Mucosa of descending colon (tissue), 3 donors: ENCODE data around the gene ODAD4. TPM values are rescaled to one million over a fixed set of nuclear protein-coding genes. Genes with fewer than 3 reads are reported as not detected.

Source experiments
- ATAC-seq: fragments of 200-7000 bp; cut with Tn5 transposase; one replicate; pipeline ENCODE4 v1.9.1; 2020; ENCODE audit warnings: mild to moderate bottlenecking, moderate library complexity
- DNase-seq, 3 donors: peaks; one replicate each; pipeline ENCODE4 v3.0.0-alpha.2; 2020
- H3K36me3 ChIP-seq: fragments of 200-600 bp; one replicate; pipeline ENCODE4 v1.8.0; 2021; ENCODE audit warnings: low read depth, mild to moderate bottlenecking
- H3K4me1 ChIP-seq: fragments of 200-600 bp; one replicate; pipeline ENCODE4 v1.8.0; 2021; ENCODE audit warnings: low read depth, mild to moderate bottlenecking
- H3K4me3 ChIP-seq: fragments of 200-600 bp; one replicate; pipeline ENCODE4 v1.8.0; 2021; ENCODE audit warnings: mild to moderate bottlenecking
- H3K9me3 ChIP-seq: fragments of 200-600 bp; one replicate; pipeline ENCODE4 v1.8.0; 2021; ENCODE audit warnings: mild to moderate bottlenecking
- intact Hi-C, 2 donors: fragments of 100-400 bp; cut with DNase I in 1 of 2; cut with micrococcal nuclease in 1 of 2; formaldehyde crosslinking; loops; one replicate each; pipeline versions ENCODE4 v1.11.0 to v1.11.1; 2022; cut with DNase I, micrococcal nuclease
- total RNA-seq, 3 donors: library from RNA; stranded (reverse); fragmentation: NEBNext Ultra II Directional in 2 of 3; extraction: Animal tissue kit (Norgen Biotek cat#: 25700) in 2 of 3; gene quantifications; one replicate each; pipeline versions ENCODE4 v1.2.1 to v1.2.4, GENCODE V29; 2021 to 2023
- TF ChIP-seq, protein P1 (sequence below): fragments of 200-600 bp; IDR thresholded peaks from one replicate; pipeline ENCODE4 v1.8.0; 2022; ENCODE audit warnings: antibody characterized with exemption, mild to moderate bottlenecking
- donor health status: DM: no; HTN: no; CAD: no; lungs with moderate emphysema.
- donor health status: DM: no; HTN: no; CAD: no.
- donor health status: DM: no; HTN: yes; CAD: no.

Gene ODAD4
- total RNA-seq, 3 donors from 2014 or later, result 0.34 to 2.1 TPM; not detected in 1

DNA sequence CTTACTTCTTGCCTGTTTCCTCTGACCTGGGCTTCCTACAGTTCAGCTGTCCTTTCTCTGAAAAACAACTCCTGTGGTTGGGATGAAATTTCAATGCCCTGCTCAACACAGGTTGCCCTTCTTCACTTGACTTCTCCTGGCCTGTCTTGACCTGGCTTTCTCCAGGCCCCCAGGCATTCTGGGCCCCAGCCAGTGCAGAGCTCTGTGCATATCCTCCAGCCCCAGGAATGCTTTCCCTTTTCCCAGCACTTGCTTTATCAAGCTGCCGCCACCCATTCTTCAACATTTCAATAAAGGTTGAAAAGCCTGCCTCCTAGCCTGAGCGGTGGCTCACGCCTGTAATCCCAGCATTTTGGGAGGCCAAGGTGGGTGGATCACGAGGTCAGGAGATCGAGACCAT is 10.8 kb downstream of the ODAD4 start:
- ATAC-seq, result no peak

DNA sequence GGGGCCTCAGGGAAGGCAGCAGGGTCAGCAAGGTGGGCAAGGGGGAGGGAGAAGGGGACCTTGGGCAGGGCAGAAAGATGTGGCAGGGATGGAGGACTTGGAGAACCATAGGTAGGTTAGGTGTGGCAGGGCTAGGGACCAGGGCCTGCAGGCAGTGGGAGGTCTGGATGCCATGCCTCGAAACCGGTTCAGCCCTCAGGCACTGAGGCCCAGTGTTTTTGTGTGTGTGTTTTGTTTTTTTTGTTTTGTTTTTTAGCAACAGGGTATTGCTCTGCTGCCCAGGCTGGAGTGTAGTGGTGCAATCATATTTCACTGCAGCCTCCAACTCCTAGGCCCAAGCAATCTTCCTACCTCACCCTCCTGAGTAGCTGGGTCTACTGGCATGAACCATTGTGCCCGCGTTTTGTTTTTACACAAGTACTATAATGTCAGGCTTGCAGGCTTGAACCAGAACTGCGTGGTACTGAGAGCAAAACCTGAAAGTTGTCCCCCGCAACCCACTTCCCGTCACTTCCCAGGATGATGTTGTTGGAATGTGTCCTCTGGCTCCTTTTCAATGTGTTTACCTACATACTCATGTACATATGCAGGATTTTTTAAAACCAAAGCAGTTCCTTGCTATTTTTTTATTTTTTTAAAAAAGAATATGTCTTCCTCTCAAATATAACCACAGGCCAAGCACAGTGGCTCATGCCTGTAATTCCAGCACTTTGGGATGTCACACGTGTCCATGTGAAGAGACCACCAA is 12.4 kb downstream of the ODAD4 start:
- no peak for DNase-seq
- Histone ChIP-seq H3K4me3 (no peak overlapping the region), H3K36me3 (no peaks in the 10 kb centered on the region), H3K9me3 (no peaks in the 10 kb centered on the region), H3K4me1 (no peaks in the 10 kb centered on the region)
- intact Hi-C loops, result no loop called here
- no peak for ATAC-seq
- TF ChIP-seq, protein P1, sequence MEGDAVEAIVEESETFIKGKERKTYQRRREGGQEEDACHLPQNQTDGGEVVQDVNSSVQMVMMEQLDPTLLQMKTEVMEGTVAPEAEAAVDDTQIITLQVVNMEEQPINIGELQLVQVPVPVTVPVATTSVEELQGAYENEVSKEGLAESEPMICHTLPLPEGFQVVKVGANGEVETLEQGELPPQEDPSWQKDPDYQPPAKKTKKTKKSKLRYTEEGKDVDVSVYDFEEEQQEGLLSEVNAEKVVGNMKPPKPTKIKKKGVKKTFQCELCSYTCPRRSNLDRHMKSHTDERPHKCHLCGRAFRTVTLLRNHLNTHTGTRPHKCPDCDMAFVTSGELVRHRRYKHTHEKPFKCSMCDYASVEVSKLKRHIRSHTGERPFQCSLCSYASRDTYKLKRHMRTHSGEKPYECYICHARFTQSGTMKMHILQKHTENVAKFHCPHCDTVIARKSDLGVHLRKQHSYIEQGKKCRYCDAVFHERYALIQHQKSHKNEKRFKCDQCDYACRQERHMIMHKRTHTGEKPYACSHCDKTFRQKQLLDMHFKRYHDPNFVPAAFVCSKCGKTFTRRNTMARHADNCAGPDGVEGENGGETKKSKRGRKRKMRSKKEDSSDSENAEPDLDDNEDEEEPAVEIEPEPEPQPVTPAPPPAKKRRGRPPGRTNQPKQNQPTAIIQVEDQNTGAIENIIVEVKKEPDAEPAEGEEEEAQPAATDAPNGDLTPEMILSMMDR, result no peak

More for the DNA sequence above, 10.8 kb downstream of the ODAD4 start:
- intact Hi-C loops, result no loop called here
- Histone ChIP-seq H3K36me3 (no peaks in the 10 kb centered on the region), H3K9me3 (no peaks in the 10 kb centered on the region), H3K4me3 (no peak overlapping the region), H3K4me1 (no peaks in the 10 kb centered on the region)
- no peak for DNase-seq
- TF ChIP-seq, protein P1, result no peak

DNA sequence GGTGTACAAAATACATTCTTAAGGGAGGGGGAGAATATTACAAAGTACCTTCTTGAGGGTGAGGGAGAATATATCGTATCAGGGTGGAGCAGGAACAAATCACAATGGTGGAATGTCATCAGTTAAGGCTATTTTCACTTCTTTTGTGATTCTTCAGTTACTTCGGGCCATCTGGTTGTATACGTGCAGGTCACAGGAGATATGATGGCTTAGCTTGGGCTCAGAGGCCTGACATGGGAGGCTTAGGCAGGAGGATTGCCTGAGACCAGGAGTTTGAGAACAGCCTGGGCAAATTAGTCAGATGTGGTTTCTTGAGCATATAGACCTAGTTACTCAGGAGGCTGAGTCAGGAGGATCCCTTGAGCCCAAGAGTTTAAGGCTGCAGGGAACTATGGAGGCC is 13.1 kb downstream of the ODAD4 start:
- no peaks in the 10 kb centered on the region for H3K36me3 ChIP-seq
- ATAC-seq (no peak), DNase-seq (no peak)
- intact Hi-C loops, result no loop called here
- TF ChIP-seq, protein P1, result no peak
- H3K4me3 ChIP-seq, result no peak overlapping the region
- no peaks in the 10 kb centered on the region for H3K9me3 ChIP-seq
- H3K4me1 ChIP-seq, result no peaks in the 10 kb centered on the region

DNA sequence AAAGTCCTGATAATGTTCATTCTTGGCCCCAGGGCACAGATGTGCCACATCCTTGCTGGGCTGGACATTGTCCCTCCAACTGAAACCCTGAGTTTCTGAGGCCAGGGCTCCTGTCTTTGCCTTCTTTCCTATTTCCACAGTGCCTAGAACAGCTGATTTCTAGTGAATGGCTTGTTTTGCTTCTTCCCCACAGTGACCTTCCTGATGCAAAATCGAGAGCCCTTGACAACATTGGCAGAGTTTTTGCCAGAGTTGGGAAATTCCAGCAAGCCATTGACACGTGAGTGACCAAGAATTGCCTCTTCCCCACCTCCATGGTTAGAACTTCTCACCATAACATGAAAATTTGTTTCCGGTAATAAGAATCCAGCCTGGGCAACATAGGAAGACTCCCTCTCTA is 14.5 kb downstream of the ODAD4 start:
- intact Hi-C loops, result no loop called here
- ATAC-seq, result no peak

DNA sequence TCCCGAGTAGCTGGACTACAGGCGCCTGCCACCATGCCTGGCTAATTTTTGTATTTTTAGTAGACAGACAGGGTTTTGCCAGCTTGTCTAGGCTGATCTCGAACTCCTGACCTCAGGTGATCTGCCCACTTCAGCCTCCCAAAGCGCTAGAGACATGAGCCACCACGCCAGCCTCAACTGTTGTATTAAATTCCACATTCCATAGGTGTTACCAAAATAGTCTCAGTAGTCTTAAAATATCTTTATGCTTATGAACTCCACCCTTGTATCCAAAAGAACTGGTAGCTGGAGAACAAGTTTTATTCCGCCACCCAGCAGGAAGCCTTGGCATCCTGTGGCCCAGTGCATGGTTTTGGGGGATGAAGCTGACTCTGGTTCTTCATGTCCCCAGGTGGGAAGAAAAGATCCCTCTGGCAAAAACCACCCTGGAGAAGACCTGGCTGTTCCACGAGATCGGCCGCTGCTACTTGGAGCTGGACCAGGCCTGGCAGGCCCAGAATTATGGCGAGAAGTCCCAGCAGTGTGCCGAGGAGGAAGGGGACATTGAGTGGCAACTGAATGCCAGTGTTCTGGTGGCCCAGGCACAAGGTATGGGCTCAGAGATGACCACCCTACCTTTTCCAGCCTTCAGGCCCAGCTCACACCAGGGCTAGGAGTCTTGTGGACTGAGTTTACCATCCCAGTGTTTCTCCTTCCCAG is 18.5 kb downstream of the ODAD4 start:
- DNase-seq (no peak), ATAC-seq (no peak)
- H3K4me1 ChIP-seq, result no peaks in the 10 kb centered on the region
- intact Hi-C loops, result no loop called here
- H3K36me3 ChIP-seq, result no peaks in the 10 kb centered on the region
- no peak overlapping the region for H3K4me3 ChIP-seq
- TF ChIP-seq, protein P1, result no peak
- H3K9me3 ChIP-seq, result no peaks in the 10 kb centered on the region

More for the DNA sequence above, 14.5 kb downstream of the ODAD4 start:
- Histone ChIP-seq H3K4me1 (no peaks in the 10 kb centered on the region), H3K9me3 (no peaks in the 10 kb centered on the region), H3K4me3 (no peak overlapping the region), H3K36me3 (no peaks in the 10 kb centered on the region)
- no peak for DNase-seq
- TF ChIP-seq, protein P1, result no peak
